ENCODE data around the gene MTFR2. TPM values are rescaled to one million over a fixed set of nuclear protein-coding genes. Genes with fewer than 3 reads are reported as not detected.
A peak's percentile ranks its signal among the peaks of the same experiment; 100 is the strongest.

Gene MTFR2
- total and polyA plus RNA-seq, 2 of the 13 experiments (the other 11 are each of a cell fraction or from before 2014, with no cell fraction given), result 6.7 to 10.7 TPM

DNA sequence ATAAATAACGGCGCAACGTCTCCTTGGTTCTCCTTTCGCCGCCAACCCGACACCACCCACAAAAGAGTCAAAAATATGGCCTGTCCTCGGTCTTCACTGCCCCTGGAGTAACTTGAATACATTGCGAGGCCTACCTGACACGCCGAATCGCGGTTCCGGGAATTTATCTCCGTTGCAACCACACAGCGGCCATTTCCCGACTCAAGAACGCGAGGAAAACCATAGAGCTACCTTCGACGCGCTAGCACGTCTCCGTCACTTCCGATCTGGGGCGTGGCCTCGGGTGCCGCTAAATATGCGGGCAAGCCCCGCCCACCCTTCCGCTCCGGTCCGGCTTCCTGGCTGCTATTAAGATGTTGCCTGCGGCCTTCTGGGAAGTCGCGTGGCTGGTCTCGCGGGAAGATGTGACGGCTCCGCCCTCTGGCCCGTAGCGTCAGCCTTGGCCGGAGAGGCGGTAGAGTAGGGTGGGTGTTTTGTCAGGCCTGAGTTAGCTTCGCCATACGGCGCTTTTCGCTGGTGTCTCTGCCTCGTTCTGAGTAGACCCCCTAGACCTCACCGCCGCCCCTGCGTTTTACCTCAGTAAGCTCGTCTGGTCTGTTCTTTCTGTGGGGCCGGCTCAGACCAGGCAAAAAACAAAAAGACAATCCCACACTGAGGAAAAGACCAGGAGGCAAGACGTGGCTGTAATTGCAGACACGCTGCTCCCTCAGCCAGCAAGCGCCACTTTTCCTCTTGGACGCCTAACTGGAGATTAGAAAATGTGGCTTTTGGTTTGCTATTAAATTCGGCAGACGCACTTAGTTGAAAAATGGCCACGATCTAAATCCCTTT, 39.7 kb upstream of the MTFR2 start, which contains the start of gene BCLAF1 (continued):
- TF ChIP-seq SNAPC2 (CRISPR knock-in tag; IDR thresholded peaks at IDR 0.05) (peak; percentile 70), ZZZ3 (CRISPR knock-in tag; IDR thresholded peaks at IDR 0.05; ENCODE audit: borderline replicate concordance) (peak; percentile 96), HNF4G (IDR thresholded peaks at IDR 0.05; ENCODE audit: borderline replicate concordance, low read depth, low read length) (no peak), HNF4G (CRISPR knock-in tag; IDR thresholded peaks at IDR 0.05; ENCODE audit: borderline replicate concordance, low read depth) (0 out of 2 replicates have a peak, but pooled peaks have one; percentile 32), TOE1 (CRISPR knock-in tag; IDR thresholded peaks at IDR 0.05) (no peak; the same call in 1 of the 2 replicates), ZSCAN31 (CRISPR knock-in tag; IDR thresholded peaks at IDR 0.05; ENCODE audit: low read depth) (peak; percentile 75), ZNF329 (CRISPR knock-in tag; IDR thresholded peaks at IDR 0.05; ENCODE audit: low read depth) (peak; percentile 36), ZBTB1 (CRISPR knock-in tag; IDR thresholded peaks at IDR 0.05; ENCODE audit: borderline replicate concordance) (no peak), KLF12 (CRISPR knock-in tag; IDR thresholded peaks at IDR 0.05; ENCODE audit: borderline replicate concordance) (no peak), BCL6 (CRISPR knock-in tag; IDR thresholded peaks at IDR 0.05) (no peak; the same call in 1 of the 2 replicates), MYC (CRISPR knock-in tag; IDR thresholded peaks at IDR 0.05; ENCODE audit: borderline replicate concordance) (peak; percentile 63; the same call in 1 of the 2 replicates)
- TF ChIP-seq, protein P1, sequence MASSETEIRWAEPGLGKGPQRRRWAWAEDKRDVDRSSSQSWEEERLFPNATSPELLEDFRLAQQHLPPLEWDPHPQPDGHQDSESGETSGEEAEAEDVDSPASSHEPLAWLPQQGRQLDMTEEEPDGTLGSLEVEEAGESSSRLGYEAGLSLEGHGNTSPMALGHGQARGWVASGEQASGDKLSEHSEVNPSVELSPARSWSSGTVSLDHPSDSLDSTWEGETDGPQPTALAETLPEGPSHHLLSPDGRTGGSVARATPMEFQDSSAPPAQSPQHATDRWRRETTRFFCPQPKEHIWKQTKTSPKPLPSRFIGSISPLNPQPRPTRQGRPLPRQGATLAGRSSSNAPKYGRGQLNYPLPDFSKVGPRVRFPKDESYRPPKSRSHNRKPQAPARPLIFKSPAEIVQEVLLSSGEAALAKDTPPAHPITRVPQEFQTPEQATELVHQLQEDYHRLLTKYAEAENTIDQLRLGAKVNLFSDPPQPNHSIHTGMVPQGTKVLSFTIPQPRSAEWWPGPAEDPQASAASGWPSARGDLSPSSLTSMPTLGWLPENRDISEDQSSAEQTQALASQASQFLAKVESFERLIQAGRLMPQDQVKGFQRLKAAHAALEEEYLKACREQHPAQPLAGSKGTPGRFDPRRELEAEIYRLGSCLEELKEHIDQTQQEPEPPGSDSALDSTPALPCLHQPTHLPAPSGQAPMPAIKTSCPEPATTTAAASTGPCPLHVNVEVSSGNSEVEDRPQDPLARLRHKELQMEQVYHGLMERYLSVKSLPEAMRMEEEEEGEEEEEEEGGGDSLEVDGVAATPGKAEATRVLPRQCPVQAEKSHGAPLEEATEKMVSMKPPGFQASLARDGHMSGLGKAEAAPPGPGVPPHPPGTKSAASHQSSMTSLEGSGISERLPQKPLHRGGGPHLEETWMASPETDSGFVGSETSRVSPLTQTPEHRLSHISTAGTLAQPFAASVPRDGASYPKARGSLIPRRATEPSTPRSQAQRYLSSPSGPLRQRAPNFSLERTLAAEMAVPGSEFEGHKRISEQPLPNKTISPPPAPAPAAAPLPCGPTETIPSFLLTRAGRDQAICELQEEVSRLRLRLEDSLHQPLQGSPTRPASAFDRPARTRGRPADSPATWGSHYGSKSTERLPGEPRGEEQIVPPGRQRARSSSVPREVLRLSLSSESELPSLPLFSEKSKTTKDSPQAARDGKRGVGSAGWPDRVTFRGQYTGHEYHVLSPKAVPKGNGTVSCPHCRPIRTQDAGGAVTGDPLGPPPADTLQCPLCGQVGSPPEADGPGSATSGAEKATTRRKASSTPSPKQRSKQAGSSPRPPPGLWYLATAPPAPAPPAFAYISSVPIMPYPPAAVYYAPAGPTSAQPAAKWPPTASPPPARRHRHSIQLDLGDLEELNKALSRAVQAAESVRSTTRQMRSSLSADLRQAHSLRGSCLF (CRISPR knock-in tag; IDR thresholded peaks at IDR 0.05; ENCODE audit: borderline replicate concordance), result no peak
- TF ChIP-seq, protein P2, sequence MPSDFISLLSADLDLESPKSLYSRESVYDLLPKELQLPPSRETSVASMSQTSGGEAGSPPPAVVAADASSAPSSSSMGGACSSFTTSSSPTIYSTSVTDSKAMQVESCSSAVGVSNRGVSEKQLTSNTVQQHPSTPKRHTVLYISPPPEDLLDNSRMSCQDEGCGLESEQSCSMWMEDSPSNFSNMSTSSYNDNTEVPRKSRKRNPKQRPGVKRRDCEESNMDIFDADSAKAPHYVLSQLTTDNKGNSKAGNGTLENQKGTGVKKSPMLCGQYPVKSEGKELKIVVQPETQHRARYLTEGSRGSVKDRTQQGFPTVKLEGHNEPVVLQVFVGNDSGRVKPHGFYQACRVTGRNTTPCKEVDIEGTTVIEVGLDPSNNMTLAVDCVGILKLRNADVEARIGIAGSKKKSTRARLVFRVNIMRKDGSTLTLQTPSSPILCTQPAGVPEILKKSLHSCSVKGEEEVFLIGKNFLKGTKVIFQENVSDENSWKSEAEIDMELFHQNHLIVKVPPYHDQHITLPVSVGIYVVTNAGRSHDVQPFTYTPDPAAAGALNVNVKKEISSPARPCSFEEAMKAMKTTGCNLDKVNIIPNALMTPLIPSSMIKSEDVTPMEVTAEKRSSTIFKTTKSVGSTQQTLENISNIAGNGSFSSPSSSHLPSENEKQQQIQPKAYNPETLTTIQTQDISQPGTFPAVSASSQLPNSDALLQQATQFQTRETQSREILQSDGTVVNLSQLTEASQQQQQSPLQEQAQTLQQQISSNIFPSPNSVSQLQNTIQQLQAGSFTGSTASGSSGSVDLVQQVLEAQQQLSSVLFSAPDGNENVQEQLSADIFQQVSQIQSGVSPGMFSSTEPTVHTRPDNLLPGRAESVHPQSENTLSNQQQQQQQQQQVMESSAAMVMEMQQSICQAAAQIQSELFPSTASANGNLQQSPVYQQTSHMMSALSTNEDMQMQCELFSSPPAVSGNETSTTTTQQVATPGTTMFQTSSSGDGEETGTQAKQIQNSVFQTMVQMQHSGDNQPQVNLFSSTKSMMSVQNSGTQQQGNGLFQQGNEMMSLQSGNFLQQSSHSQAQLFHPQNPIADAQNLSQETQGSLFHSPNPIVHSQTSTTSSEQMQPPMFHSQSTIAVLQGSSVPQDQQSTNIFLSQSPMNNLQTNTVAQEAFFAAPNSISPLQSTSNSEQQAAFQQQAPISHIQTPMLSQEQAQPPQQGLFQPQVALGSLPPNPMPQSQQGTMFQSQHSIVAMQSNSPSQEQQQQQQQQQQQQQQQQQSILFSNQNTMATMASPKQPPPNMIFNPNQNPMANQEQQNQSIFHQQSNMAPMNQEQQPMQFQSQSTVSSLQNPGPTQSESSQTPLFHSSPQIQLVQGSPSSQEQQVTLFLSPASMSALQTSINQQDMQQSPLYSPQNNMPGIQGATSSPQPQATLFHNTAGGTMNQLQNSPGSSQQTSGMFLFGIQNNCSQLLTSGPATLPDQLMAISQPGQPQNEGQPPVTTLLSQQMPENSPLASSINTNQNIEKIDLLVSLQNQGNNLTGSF (CRISPR knock-in tag; IDR thresholded peaks at IDR 0.05), result no peak
- TF ChIP-seq, protein P3, sequence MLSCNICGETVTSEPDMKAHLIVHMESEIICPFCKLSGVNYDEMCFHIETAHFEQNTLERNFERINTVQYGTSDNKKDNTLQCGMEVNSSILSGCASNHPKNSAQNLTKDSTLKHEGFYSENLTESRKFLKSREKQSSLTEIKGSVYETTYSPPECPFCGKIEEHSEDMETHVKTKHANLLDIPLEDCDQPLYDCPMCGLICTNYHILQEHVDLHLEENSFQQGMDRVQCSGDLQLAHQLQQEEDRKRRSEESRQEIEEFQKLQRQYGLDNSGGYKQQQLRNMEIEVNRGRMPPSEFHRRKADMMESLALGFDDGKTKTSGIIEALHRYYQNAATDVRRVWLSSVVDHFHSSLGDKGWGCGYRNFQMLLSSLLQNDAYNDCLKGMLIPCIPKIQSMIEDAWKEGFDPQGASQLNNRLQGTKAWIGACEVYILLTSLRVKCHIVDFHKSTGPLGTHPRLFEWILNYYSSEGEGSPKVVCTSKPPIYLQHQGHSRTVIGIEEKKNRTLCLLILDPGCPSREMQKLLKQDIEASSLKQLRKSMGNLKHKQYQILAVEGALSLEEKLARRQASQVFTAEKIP (CRISPR knock-in tag; IDR thresholded peaks at IDR 0.05; ENCODE audit: borderline replicate concordance), result no peak
- TF ChIP-seq, protein P4, sequence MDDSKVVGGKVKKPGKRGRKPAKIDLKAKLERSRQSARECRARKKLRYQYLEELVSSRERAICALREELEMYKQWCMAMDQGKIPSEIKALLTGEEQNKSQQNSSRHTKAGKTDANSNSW (CRISPR knock-in tag; IDR thresholded peaks at IDR 0.05; ENCODE audit: borderline replicate concordance), result 0 out of 2 replicates have a peak, but pooled peaks have one; percentile 35

Measured in HepG2 (cell line).